Measurements from ENCODE around the gene MLLT6.

The MLLT6 gene

GRCh38 chr17:38703742-38704605 lies 1.1 kb upstream of the MLLT6 start:
- DNase-seq (ENCODE audit: low read depth in 2 of 2): peak in 1 of 2 donors; percentile 41
- no peak for TF ChIP-seq CTCF (IDR thresholded peaks at IDR 0.05; ENCODE audit: low read depth, low read length)
- peak overlapping the region; percentile 77 to 79 for H3K4me3 ChIP-seq (replicated peaks in 1 of 2; ENCODE audit: low read depth in 2 of 2, low read length in 2 of 2)

- DNase-seq (ENCODE audit: low read depth in 2 of 2): no peak
- peak overlapping the region; percentile 77 to 84 for H3K4me3 ChIP-seq (replicated peaks in 1 of 2; ENCODE audit: low read depth in 2 of 2, low read length in 2 of 2)
- TF ChIP-seq CTCF (IDR thresholded peaks at IDR 0.05; ENCODE audit: low read depth, low read length): no peak
Measured at GRCh38 chr17:38705523-38705802, 390 bp downstream of the MLLT6 start.

- no peak for TF ChIP-seq CTCF (IDR thresholded peaks at IDR 0.05; ENCODE audit: low read depth, low read length)
- H3K4me3 ChIP-seq (replicated peaks in 1 of 2; ENCODE audit: low read depth in 2 of 2, low read length in 2 of 2): peak overlapping the region; percentile 77 to 84
- DNase-seq (ENCODE audit: low read depth in 2 of 2): peak; percentile 41 to 56
Measured at GRCh38 chr17:38705803-38706504, 881 bp downstream of the MLLT6 start.

- peak overlapping the region; percentile 77 to 84 for H3K4me3 ChIP-seq (replicated peaks in 1 of 2; ENCODE audit: low read depth in 2 of 2, low read length in 2 of 2)
- DNase-seq (ENCODE audit: low read depth in 2 of 2): peak in 1 of 2 donors; percentile 28
- no peak for TF ChIP-seq CTCF (IDR thresholded peaks at IDR 0.05; ENCODE audit: low read depth, low read length)
Measured at GRCh38 chr17:38706505-38707216, 1.6 kb downstream of the MLLT6 start.

GRCh38 chr17:38707678-38708351 lies 2.7 kb downstream of the MLLT6 start:
- no peak overlapping the region for H3K4me3 ChIP-seq (replicated peaks in 1 of 2; ENCODE audit: low read depth in 2 of 2, low read length in 2 of 2)
- no peak for TF ChIP-seq CTCF (IDR thresholded peaks at IDR 0.05; ENCODE audit: low read depth, low read length)
- DNase-seq (ENCODE audit: low read depth in 2 of 2): no peak

GRCh38 chr17:38709104-38709820 lies 4.2 kb downstream of the MLLT6 start:
- no peak for TF ChIP-seq CTCF (IDR thresholded peaks at IDR 0.05; ENCODE audit: low read depth, low read length)
- no peak overlapping the region for H3K4me3 ChIP-seq (replicated peaks in 1 of 2; ENCODE audit: low read depth in 2 of 2, low read length in 2 of 2)
- no peak for DNase-seq (ENCODE audit: low read depth in 2 of 2)
